Renal cortex interstitium (tissue), 11 donors: ENCODE data around the gene CCL5. TPM values are rescaled to one million over a fixed set of nuclear protein-coding genes. Genes with fewer than 3 reads are reported as not detected.

ENCODE experiments used
- DNase-seq, 11 donors: peaks; one replicate each; pipeline ENCODE4 v3.0.0-alpha.2; 2013; ENCODE audit warnings: low read depth in 9 of 11, low spot score in 4 of 11; ENCODE audit errors: extremely low read depth in 1 of 11
- polyA plus RNA-seq, 3 donors: library from polyadenylated mRNA; unstranded; fragments of 120-200 nt; gene quantifications; one replicate each; pipeline ENCODE4 v1.2.1, GENCODE V29; 2013; ENCODE audit not compliant: insufficient read length in 3 of 3

Gene CCL5
- polyA plus RNA-seq, 3 donors = 1.9 to 2.1 (median 2.0) TPM

- no peak for DNase-seq
These were observed 4.9 kb downstream of the CCL5 start for GRCh38 chr17:35875072-35875799.

- no peak for DNase-seq
These were observed 7.8 kb downstream of the CCL5 start for GRCh38 chr17:35872196-35872980.

- no peak for DNase-seq
These were observed 9.0 kb downstream of the CCL5 start for GRCh38 chr17:35870906-35871819.

DNA sequence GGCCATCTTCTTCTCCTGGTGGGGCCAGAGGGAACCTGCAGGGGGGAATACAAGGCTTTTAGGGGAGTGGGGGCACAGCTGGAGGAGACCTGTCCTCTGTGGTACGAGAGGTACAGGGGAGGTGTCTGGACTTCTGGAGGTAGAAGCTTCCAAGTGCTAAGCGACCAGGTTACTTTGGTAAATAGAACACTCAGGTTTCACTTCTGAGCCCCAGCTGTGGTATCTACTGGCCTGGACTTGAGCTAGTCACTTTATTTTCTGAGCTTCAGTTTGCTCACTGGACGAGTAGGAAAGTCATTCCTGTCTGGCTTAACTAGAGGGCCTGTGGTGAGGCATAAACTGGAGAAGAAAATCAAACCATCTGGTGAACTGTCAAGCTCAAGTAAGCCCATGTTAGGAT, 11.4 kb downstream of the CCL5 start, which contains the start of gene HEATR9:
TSS of gene HEATR9 (minus strand) at position 155 of the 400 bp plus-strand sequence. CDS start at position 6, 149 bp downstream.
- no peak for DNase-seq

- DNase-seq = no peak
These were observed 12.6 kb downstream of the CCL5 start for GRCh38 chr17:35867574-35867973.

GRCh38 chr17:35866341-35866950, 13.7 kb downstream of the CCL5 start:
- no peak for DNase-seq

GRCh38 chr17:35865412-35866340, 14.5 kb downstream of the CCL5 start:
- no peak for DNase-seq

DNA sequence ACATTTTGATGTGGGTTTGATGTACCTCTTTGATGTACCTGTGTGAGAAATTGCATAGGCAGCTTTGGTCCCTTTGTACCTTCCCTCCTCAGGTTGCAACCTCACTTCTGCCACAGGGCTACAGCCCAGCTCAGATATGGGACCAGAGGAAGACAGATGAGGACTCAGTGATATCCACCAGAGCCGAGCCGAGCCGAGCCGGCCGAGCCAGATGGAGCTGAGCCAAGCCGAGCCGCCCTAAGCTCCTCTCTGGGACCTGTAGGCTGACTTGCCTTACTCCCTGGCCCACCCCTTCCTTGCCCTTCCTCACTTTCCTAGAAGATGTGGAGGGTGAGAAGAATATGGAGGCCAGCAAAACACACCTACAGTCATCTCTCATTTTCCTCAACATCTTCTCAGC, 15.3 kb downstream of the CCL5 start:
- no peak for DNase-seq

DNA sequence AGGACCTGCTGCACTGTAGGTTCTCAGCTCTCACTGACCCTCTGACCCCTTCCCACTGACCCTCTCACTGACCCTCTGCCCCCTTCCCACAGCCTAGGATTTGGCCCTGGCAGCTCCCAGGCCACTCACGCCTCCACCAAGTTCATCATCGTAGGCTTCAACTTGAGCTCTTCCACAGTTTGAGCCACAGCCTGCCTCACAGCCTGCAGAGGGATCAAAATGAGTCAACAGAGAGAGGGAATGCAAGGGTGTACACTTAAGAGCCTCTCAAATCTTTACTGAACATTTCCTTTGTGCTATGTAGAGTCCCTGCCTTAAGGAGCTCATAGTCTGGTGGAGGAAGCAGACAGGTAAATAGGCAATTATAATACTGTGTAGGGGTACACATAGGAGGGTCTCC, 23.6 kb downstream of the CCL5 start:
- no peak for DNase-seq

GRCh38 chr17:35855965-35856364, 24.2 kb downstream of the CCL5 start:
- DNase-seq = no peak

DNA sequence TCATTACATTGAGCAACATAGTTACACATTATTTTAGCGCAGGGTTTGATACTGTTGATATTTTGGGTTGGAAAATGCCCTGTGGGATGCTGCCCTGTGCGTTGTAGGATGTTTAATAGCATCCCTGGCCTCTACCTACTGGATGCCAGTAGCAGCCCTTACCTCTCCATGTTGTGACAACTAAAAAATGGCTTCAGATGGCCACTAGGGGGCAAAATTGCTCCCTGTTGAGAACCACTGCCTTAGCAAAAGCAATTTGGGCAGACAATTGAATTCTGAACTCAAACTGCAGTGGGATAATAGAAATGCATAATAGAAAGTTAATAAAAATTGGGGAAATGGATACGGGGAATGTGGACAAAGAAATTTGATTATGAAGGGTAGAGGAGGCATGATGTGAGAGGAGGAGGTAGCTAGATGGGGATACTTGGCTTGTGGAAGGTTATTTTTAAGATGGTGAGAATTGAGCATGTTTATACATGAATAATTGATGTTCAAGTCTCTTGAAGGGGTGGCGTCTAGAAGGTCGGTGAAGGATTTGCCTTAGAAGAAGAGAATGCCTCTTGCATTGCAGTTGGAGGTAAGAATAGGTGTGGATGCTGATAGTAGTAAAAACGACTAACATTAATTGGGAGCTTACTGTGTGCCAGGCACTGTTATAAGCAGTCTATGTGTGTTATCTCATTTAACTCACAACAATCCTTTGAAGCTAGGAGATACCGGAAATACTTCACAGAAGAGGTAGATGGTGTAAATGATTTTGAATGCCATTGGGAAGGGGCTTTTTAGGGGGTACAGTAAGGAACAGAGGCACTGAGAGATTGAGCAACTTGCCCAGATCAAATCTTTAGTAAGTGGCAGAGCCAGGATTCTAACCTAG, 30.5 kb downstream of the CCL5 start:
- DNase-seq = peak; percentile 29 to 69 (median 48)

- DNase-seq = no peak
These were observed 32.4 kb downstream of the CCL5 start for GRCh38 chr17:35847633-35848373.

- no peak for DNase-seq
These were observed 33.2 kb downstream of the CCL5 start for GRCh38 chr17:35847006-35847405.

GRCh38 chr17:35846055-35846809, 33.9 kb downstream of the CCL5 start:
- no peak for DNase-seq

DNA sequence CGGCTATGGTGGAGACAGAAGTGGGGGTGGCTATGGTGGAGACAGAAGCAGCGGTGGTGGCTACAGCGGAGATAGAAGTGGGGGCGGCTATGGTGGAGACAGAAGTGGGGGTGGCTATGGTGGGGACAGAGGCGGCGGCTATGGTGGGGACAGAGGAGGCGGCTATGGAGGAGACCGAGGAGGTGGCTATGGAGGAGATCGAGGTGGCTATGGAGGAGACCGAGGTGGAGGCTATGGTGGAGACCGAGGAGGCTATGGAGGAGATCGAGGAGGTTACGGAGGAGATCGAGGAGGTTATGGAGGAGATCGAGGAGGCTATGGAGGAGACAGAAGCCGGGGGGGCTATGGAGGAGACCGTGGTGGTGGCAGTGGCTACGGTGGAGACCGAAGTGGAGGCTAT, 35.6 kb downstream of the CCL5 start:
- no peak for DNase-seq

GRCh38 chr17:35843698-35844097, 36.5 kb downstream of the CCL5 start:
- no peak for DNase-seq
